Glomerular visceral epithelial cell (primary cell): ENCODE data around the gene ACBD4.

Experiments used
- DNase-seq: peaks from one replicate; pipeline ENCODE4 v3.0.0-alpha.2; 2016; ENCODE audit errors: extremely low spot score

The ACBD4 gene

DNA sequence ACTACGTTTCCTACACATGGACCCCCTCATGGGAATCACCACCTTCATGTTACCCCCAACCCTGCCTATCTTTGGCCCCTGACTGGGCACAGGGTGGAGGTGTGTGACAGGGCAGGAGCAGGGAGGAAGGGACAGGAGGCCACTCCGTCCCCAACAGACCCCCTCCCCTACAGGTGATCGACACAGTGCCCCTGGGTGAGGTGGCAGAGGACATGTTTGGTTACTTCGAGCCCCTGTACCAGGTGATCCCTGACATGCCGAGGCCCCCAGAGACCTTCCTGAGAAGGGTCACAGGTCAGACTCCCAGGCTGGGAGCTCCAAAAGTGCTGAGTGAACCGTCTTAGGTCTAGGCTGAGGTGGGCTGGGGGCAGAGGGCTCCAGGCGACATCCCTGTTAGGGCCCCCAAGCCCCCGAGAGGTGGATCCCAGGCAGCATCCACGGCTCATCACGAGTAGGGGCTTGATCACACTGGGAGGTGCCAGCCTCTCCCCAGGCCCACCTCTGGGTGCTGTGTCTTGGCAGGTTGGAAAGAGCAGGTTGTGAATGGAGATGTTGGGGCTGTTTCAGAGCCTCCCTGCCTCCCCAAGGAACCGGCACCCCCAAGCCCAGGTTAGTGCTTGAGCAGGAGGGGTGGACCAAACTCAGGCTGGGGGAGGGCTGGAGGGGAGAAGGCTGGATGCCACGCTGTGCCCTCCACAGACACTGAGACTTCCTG lies 1.5 kb downstream of the ACBD4 start:
- no peak for DNase-seq

DNA sequence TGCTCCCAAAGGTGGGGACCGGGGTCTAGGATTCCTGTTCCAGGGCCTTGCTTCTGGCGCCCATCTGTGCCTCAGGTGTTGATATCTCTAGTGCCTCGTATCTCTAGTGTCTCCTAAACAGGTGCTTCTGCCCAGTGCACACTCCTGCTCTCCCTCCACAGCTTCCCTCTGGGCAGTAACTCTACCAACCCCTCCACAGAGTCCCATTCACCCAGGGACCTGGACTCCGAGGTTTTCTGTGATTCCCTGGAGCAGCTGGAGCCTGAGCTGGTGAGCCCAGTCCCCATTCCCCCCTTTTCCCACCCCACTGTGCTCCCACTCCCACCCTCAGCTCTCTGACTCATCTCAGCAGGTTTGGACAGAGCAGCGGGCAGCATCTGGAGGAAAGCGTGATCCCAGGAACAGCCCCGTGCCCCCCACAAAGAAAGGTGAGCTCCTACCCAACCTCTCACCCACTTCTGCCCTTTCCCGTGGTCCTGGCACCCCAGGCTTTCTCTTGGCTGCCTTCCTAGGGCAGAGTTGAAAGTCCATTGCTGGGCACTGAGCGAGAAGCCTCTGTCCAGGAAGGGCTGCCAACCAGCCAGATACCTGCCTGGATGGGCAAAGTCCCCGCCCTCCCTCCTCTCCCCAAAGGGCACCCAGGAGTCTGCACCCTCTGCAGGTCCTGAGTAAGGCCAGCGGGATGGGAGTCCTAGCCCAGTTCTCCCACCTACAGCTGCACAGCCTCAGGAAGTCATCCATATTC lies 2.2 kb downstream of the ACBD4 start:
- DNase-seq = no peak

DNA sequence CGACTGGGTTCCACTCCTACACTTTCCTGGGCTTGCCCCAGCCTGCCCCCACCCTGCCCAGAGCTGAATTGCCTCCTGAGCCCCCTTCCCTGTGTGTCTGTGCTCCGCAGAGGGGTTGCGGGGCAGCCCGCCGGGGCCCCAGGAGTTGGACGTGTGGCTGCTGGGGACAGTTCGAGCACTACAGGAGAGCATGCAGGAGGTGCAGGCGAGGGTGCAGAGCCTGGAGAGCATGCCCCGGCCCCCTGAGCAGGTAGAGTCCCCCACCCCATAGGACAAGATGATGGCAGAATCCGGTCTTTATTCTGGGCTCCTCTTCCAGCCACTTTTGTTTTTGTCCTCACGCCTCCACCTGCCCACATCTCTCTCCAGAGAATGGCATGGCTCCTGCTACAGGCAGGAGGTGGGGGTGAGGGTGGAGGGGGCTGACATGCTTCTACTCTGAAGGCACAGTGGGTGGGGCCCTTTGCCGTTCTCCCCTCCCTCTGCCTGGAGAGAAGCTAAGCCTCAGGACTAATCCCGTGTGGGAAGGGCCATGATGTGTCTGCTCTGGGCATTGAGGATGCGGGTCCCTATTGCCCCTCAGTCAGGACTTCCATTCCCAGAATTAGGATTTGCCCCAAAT lies 3.5 kb downstream of the ACBD4 start:
- DNase-seq = no peak

DNA sequence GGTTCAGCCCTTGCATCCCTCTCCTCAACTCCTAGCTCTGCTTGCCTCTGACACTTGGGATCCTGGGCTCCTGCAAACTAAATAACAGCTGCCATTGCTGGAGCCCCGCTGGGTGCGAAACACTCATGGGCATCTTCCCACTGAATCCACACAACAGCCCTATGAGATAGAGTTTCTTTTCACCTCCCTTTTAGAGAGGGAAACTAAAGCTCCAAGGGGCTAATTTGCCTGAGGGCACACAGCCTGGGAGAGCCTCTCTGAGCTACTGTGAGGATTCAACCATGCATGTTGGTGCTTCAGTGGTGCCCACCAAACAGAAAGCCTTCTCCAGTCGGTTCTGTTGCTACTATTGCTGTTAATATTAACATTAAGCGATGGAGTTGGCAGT lies 4.0 kb downstream of the ACBD4 start:
- DNase-seq = no peak

DNA sequence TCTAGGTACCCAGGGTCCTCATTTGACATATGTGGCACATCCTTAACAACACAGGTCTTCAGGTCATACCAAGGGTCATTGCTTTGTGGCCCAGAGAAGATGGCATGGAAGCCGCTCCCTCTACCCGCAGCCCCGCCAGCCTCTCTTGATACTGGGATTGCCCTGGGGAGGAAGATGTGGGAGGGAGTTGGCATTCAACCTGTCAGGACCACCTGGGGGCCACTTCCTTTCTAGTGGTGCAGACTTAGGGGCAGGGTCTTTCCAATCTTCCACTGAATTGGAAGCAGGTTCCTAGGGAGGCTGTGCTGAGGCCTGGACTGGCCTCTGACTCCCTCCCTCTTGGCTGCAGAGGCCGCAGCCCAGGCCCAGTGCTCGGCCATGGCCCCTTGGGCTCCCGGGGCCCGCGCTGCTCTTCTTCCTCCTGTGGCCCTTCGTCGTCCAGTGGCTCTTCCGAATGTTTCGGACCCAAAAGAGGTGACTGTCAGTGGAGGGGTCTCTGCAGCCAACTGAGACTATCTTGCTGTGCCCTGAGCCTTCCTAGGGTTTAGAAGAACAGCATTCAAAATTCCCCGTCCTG lies 7.7 kb downstream of the ACBD4 start:
- DNase-seq = no peak

DNA sequence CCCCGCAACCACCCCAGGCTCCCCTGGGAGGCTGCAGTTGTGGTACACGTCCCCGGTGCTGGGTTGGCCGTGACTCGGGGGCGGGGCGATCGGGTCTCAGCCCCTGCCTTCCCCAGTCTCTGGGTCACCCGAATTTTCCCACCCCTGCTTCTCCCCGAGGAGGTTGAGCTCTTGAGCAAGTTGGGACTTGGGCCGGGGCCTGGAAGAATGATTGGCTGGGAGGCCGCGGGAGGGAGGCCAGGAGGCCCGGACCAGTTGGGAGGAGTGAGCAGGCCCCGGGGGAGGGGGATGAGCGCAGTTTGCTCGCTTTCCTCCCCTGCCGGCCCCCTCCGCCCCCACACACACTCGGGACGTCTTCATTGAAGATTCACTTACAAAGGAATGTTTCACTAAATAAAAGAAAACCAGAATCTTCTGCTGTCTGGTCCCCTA lies 8.3 kb downstream of the ACBD4 start:
- no peak for DNase-seq

DNA sequence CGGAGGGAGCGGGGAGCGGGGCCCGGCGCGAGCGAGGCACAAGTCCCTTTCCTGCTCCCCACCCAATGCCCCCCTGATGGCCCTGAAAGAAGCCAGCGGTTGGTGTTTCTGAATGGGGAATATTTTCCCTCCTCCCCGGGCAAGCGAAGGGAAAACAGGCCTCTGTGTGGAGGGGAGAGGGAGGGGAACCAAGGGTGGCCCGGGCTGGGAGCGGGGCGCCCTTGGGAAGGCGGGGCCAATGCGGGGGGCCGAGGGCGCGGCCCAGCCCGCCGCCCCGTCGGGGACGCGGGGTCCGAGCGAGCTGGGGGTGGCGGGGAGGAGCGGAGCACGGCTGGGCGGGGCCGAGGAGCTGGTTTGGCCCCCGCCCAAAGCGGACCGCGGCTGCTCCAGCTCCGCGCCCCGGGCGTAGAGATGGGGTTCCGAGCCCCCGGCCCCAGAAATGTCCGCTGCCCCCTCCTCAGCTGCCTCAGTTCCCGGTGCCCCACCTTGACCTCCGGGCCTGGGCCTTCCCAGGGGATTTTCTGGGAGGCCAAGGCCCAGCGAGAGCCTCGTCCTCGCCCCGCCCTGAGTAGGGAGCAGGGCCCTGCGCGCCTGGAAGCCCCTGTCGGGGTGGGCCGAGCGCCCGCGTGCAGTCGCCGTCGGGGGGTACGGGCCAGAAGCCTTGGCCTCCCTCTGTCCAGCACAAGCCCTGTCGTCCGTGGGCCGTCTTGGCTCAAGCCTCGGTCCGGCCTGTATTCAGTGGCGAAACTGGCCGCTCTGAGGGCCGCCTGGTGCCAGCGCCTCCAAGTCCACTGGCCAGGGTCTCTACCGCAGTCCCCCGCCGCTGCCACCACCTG lies 8.9 kb downstream of the ACBD4 start:
- DNase-seq = no peak

DNA sequence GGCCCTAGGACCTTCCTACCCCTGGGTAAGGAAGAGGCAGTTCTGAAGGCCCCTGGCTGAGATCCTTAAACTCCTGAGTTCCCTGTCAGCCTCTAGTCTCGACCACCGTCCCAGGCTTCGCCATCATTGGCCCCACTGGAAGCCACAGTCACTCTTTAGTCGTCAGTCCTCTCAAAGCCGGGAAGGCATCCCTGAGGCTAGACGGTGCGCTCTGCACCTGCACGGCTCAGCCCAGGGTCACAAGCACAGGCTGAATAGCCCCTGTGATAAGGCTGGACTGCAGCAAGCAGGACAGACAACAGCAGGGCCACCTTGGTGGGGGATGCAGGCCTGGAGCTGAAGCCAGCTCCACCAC lies 9.5 kb downstream of the ACBD4 start:
- no peak for DNase-seq

DNA sequence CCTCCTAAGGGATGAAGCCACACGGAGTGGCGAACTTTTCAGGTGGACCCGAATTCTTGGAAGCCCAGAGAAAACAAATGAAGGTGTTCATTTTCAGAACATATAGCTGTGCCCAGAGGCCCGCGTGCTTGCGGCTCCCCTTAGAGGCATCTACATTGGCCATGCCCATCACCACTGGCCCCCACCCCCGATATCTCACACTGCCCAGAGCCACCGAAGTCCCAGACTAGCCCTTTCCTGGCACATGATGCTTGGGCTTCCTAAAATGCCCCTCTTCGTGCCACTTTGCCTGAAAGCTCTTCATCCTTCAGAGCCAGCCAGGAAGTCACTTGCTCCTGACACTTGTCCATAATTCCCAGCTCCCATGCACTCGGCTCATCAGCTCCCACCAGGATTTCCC lies 10.7 kb downstream of the ACBD4 start:
- DNase-seq = no peak

DNA sequence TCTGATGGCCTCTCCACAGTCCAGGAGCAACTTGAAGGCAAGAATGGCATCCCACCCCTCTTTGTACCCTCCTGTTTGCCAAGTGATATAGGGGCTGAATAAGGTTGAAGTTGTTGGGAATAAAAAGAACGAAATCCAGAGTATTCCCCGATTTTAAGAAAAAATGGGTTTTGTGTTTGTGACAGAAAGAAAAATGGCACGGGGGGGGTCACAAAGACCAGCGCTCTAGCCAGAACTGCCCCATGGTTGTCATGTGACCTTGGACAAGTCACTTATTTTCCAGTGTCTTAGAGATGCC lies 11.1 kb downstream of the ACBD4 start:
- no peak for DNase-seq

DNA sequence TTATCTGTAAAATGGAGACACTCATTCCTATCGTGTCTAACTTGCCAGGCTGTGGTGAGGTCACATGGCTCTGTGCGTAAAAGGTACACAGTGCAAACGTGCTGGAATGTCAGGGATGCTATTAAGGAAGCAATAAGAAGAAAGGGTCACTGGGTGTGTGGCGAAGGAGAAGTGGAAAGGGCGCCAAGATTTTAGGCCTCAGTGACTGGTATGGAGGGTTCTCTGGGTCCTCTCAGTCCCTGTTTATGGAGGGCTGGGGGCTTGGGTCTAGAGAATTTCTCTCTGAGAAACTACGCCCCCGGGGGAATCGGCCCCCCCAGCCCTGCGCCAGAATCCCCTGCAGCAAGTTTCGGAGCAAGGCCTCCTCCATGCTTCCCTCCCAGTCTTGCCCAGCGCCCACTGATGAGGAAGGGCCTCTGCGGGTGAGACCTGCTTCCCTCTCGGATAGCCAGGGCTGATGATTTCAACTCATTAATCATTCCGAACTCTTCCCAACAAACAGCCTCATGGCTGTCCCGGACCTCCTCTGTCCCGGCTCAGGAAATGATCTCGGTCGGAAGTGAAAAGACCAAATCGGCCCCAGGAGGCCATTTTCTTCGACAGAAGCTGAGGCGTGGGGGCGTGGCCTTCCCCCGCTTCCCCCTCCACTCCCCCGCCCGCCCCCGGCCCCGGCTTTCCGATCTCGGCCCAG lies 11.5 kb downstream of the ACBD4 start:
- peak; percentile 81 for DNase-seq

DNA sequence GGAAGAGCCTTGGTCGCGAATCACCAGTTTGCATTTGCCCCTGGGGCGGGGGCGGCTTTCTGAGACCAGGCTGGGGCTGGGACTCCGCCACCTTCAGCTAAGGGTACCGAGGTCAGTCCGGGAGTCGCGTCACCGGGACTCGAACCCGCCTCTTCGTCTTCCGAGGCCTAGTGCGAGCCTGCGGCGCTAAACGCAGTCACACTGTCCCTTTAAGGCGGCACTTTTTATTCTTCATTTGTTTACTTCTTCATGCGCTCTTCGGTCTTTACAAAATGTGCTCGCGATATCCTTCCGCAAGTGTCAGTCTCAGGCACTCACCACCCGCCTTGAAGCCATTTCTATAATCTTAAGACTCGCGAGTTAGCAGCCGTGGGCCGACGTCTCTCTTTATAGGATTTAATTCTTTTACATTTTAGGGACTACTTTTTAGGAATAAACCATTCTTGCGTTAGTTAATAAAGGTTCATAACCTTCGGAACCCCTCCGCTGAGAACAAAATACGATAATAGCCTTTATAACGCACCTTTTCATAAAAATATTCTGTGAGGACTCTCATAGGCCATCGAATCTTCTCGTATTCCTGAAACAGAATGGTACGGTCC lies 12.2 kb downstream of the ACBD4 start:
- peak; percentile 91 for DNase-seq

DNA sequence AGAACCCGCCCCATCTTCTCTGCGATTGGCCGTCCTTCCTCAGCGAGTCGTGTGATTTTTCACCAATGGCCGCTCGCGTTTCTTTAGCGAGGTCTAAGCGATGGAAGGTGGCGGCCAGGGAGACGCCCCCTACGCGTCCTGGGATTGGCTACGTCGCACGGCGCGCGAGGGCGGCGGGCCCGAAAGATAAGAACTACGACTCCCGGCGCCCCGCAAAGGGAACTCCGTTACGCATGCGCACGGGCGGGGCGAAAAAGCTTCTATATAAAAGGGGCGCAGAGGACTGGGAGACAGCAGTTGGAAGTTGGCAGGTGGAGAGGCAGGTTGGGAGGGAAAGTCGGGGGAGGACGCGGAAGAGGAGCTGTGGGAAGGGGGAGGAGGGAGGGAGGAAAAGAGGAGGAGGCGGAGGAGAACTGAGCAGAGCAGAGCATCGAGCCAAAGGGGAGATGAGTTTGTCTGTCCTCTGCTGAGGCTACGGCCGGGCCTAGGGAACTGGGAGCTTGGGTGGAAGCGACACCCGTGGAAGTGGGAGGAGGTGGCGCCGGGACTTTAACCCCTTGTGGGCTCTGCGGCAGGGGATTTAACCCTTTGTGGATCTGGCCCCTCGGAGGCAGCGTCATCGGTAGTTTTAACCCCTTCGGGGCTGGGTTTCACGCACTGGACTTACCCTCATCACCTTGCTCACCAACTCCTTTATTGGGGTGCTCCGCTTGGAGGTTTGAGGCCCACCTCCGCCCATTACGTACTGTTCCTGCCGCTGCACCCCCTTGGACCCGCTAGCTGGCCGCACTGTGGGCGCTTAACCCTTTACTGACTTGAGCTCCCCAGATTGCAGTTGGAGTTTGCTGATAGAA lies 12.9 kb downstream of the ACBD4 start, which contains the start of gene HEXIM1:
HEXIM1 (plus strand) TSS at position 293 of the 854 bp plus-strand sequence. CDS start 716 bp downstream, outside the sequence.
- peak; percentile 100 for DNase-seq

DNA sequence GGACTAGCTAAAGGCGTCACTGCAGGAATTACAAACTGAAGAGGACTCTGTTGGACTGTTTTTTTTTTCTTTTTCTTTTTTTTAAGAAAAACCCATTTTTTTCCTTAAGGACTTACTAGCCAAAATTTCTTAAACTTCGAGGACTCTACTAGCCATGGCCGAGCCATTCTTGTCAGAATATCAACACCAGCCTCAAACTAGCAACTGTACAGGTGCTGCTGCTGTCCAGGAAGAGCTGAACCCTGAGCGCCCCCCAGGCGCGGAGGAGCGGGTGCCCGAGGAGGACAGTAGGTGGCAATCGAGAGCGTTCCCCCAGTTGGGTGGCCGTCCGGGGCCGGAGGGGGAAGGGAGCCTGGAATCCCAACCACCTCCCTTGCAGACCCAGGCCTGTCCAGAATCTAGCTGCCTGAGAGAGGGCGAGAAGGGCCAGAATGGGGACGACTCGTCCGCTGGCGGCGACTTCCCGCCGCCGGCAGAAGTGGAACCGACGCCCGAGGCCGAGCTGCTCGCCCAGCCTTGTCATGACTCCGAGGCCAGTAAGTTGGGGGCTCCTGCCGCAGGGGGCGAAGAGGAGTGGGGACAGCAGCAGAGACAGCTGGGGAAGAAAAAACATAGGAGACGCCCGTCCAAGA lies 13.7 kb downstream of the ACBD4 start:
- DNase-seq = peak; percentile 89

DNA sequence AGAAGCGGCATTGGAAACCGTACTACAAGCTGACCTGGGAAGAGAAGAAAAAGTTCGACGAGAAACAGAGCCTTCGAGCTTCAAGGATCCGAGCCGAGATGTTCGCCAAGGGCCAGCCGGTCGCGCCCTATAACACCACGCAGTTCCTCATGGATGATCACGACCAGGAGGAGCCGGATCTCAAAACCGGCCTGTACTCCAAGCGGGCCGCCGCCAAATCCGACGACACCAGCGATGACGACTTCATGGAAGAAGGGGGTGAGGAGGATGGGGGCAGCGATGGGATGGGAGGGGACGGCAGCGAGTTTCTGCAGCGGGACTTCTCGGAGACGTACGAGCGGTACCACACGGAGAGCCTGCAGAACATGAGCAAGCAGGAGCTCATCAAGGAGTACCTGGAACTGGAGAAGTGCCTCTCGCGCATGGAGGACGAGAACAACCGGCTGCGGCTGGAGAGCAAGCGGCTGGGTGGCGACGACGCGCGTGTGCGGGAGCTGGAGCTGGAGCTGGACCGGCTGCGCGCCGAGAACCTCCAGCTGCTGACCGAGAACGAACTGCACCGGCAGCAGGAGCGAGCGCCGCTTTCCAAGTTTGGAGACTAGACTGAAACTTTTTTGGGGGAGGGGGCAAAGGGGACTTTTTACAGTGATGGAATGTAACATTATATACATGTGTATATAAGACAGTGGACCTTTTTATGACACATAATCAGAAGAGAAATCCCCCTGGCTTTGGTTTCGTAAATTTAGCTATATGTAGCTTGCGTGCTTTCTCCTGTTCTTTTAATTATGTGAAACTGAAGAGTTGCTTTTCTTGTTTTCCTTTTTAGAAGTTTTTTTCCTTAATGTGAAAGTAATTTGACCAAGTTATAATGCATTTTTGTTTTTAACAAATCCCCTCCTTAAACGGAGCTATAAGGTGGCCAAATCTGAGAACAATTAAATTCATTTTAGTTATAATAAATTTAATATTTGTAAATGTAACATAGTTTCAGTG lies 14.5 kb downstream of the ACBD4 start:
- DNase-seq = peak; percentile 65

DNA sequence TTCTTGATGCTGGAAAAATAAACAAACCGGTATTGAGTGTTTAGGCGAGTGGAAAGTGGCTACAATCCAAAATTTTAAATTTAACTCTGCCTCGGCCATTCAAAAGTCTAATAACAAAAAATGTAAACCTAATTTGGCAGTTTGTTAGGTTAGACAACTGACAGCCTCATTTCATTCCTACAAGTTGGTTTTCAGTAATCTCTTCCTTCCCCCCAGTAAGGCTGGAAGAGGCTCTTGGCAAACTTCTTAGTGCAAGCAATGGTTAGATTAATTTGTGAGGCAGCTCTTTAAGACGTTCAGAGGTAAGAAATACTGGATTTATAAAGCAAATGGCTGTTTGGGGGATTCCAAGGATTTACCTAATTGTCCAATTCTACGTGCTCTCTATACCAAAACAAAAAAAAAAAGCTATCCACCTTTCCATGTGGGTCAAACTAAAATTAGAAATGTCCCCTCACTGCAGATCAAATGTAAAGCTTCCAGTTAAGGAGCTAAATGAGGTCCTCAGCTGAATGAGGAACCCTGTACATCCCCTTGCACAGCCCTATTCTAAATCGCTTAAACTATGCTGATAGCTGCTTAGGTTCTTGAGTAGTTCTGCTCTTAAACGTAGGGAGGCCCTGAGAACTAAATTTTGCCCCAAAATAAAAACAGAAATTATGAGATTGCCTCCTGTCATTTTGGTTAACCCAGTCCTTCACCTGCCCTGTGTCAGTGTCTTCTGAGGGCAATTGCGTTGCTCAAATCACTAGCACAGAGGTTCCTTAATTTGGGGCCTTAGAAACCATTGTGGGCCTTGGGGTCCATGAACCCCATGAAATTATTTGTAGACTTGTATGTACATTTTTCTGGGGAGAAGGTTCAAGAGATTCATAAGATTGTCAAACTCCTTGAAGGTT lies 15.7 kb downstream of the ACBD4 start:
- DNase-seq = no peak

DNA sequence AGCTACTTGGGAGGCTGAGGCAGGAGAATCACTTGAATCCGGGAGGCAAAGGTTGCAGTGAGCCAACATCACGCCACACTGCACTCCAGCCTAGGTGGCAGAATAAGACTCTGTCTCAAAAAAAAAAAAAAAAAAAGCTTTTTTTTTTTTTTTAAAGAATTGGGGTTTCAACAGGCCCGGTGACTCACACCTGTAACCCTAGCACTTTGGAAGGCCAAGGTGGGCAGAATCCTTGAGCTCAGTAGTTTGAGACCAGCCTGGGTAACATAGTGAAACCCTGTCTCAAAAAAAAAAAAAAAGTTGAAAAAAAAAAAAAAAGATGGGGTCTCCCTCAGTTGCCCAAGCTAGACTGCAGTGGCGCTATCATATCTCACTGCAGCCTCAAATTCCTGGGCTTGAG lies 19.5 kb downstream of the ACBD4 start:
- DNase-seq = no peak
